Mesothelial cell of epicardium (in vitro differentiated cells): ENCODE results near the gene TTLL7. TPM values are rescaled to one million over a fixed set of nuclear protein-coding genes. Genes with fewer than 3 reads are reported as not detected.

Source experiments
- DNase-seq, 2 experiments: peaks; one replicate each; pipeline ENCODE4 v3.0.0; 2021; ENCODE audit warnings: low spot score in 2 of 2; ENCODE audit not compliant: unreplicated experiment in 2 of 2
- H3K27ac Mint-ChIP-seq: 2 replicates; pipeline ENCODE4 v1.8.0; 2021; ENCODE audit warnings: mixed read lengths
- H3K27me3 Mint-ChIP-seq: 2 replicates; pipeline ENCODE4 v1.8.0; 2021; ENCODE audit warnings: low read depth, mixed read lengths
- H3K36me3 Mint-ChIP-seq: 2 replicates; pipeline ENCODE4 v1.8.0; 2021; ENCODE audit warnings: mixed read lengths
- H3K4me1 Mint-ChIP-seq: 2 replicates; pipeline ENCODE4 v1.8.0; 2021; ENCODE audit warnings: mixed read lengths
- H3K4me3 Mint-ChIP-seq: 2 replicates; pipeline ENCODE4 v1.8.0; 2021; ENCODE audit warnings: mild to moderate bottlenecking, moderate library complexity, mixed read lengths
- H3K9me3 Mint-ChIP-seq: 2 replicates; pipeline ENCODE4 v1.8.0; 2021; ENCODE audit warnings: mixed read lengths
- total RNA-seq: library from RNA; stranded (reverse); gene quantifications from 3 replicates; pipeline ENCODE4 v1.2.1, GENCODE V29; 2021
- TF ChIP-seq, protein P1 (sequence below): fragments of 200-600 bp; sonication (generic); IDR thresholded peaks from one replicate; pipeline ENCODE4 v1.5.0; 2021; ENCODE audit warnings: antibody characterized with exemption; ENCODE audit not compliant: unreplicated experiment

Gene TTLL7
- total RNA-seq, 1 donor from 2014 or later: 12.7 TPM

DNA sequence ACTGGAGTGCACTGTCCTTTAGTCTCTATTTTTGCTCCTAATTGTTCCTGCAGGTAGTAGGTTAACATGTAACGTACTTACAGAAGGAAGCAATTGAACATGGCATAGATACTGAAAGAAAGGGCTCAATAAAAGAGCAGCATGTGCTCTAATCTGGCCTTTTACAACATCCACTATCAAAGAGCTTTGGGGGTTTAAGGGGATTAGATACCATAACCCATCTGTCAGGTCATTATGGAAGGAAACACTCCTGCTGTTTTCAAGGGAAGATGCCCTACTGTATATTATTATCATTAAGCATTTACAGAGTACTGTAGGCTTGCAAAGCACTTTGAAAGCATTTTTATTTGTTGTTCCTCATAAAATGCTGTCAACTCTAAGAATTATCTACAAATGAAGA lies 152.8 kb downstream of the TTLL7 start:
- Mint-ChIP-seq H3K4me3 (no peak overlapping the region), H3K4me1 (peaks cover 7% of the 10 kb centered on the region), H3K27ac (no peak overlapping the region), H3K27me3 (peaks cover 4% of the 10 kb centered on the region), H3K9me3 (peaks cover 3% of the 10 kb centered on the region), H3K36me3 (peaks cover 2% of the 10 kb centered on the region)
- TF ChIP-seq, protein P1, sequence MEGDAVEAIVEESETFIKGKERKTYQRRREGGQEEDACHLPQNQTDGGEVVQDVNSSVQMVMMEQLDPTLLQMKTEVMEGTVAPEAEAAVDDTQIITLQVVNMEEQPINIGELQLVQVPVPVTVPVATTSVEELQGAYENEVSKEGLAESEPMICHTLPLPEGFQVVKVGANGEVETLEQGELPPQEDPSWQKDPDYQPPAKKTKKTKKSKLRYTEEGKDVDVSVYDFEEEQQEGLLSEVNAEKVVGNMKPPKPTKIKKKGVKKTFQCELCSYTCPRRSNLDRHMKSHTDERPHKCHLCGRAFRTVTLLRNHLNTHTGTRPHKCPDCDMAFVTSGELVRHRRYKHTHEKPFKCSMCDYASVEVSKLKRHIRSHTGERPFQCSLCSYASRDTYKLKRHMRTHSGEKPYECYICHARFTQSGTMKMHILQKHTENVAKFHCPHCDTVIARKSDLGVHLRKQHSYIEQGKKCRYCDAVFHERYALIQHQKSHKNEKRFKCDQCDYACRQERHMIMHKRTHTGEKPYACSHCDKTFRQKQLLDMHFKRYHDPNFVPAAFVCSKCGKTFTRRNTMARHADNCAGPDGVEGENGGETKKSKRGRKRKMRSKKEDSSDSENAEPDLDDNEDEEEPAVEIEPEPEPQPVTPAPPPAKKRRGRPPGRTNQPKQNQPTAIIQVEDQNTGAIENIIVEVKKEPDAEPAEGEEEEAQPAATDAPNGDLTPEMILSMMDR: no peak
- no peak for DNase-seq

DNA sequence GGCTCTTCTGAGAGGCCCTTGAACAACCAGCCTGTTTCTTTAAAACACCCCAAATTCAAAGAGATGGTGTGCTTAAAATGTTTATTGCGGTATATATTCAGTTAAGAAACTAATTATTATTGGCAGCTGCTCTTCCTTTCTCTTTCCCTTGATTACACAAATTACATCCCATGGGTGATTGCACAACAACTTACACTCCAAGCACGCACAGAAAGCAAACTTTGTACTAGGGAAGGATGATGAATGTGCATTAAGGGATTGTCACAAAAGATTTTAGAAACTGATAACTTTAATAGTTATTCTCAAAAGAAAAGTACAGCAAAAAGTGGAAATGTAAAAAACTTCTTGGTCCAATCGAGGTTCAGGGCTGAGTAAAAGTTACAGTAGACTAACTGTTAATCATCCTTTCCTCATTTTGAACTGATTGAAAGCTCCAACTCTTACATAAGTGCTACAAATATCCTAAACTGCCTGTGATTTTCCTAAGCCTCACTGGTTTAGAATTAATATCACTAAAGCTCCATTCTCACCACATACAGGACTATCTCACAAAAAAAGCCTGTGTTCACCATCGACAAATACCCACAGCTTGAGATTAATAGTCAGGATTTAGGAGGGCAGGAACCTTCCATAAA lies 153.4 kb downstream of the TTLL7 start:
- H3K27ac Mint-ChIP-seq: no peak overlapping the region
- DNase-seq: no peak
- peaks cover 3% of the 10 kb centered on the region for H3K9me3 Mint-ChIP-seq
- H3K4me1 Mint-ChIP-seq: peaks cover 7% of the 10 kb centered on the region
- H3K4me3 Mint-ChIP-seq: no peak overlapping the region
- peaks cover 2% of the 10 kb centered on the region for H3K36me3 Mint-ChIP-seq
- TF ChIP-seq, protein P1: no peak
- H3K27me3 Mint-ChIP-seq: peaks cover 8% of the 10 kb centered on the region

- H3K36me3 Mint-ChIP-seq: peaks cover 2% of the 10 kb centered on the region
- H3K27ac Mint-ChIP-seq: no peak overlapping the region
- no peak overlapping the region for H3K4me3 Mint-ChIP-seq
- H3K9me3 Mint-ChIP-seq: peaks cover 3% of the 10 kb centered on the region
- DNase-seq: no peak
- TF ChIP-seq, protein P1: no peak
- H3K27me3 Mint-ChIP-seq: peaks cover 12% of the 10 kb centered on the region
- peaks cover 7% of the 10 kb centered on the region for H3K4me1 Mint-ChIP-seq
Observed at GRCh38 chr1:83844546-83844945, 154.4 kb downstream of the TTLL7 start.

- peaks cover 2% of the 10 kb centered on the region for H3K36me3 Mint-ChIP-seq
- TF ChIP-seq, protein P1: no peak
- H3K27ac Mint-ChIP-seq: no peak overlapping the region
- DNase-seq: no peak
- peaks cover 3% of the 10 kb centered on the region for H3K9me3 Mint-ChIP-seq
- peaks cover 18% of the 10 kb centered on the region for H3K27me3 Mint-ChIP-seq
- no peaks in the 10 kb centered on the region for H3K4me1 Mint-ChIP-seq
- no peak overlapping the region for H3K4me3 Mint-ChIP-seq
Observed at GRCh38 chr1:83839566-83840173, 159.3 kb downstream of the TTLL7 start.

DNA sequence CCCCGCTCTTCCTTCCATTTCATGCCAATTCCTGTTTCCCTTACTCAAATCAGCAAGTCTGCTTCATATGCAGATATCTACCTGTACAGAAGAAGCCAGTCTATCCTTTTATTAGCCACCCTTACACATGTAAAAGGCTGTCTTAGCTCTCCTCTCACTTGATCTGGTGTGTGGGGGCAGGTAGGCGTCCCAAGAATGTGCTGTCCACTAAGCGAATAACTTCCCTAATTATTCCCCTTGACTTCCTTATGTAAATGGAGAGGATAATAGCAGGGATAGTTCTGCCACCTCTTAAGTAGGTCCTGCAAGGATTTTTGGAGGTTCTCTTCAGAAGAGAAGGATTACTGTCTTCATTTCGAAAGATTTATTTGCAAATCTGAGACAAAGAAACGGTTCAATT lies 160.4 kb downstream of the TTLL7 start:
- Mint-ChIP-seq H3K27ac (no peak overlapping the region), H3K27me3 (peaks cover 18% of the 10 kb centered on the region)
- TF ChIP-seq, protein P1: no peak

More for the DNA sequence above, 160.4 kb downstream of the TTLL7 start:
- H3K36me3 Mint-ChIP-seq: no peaks in the 10 kb centered on the region
- H3K4me1 Mint-ChIP-seq: no peaks in the 10 kb centered on the region
- no peaks in the 10 kb centered on the region for H3K9me3 Mint-ChIP-seq
- no peak for DNase-seq
- H3K4me3 Mint-ChIP-seq: no peak overlapping the region
